Measurements from ENCODE around the gene GSC2.
"Not testable (repeated sequence)": the region's sequence is repeated elsewhere in the genome, so short reads cannot be mapped to it uniquely, and the experiment has no call there.

The GSC2 gene

DNA sequence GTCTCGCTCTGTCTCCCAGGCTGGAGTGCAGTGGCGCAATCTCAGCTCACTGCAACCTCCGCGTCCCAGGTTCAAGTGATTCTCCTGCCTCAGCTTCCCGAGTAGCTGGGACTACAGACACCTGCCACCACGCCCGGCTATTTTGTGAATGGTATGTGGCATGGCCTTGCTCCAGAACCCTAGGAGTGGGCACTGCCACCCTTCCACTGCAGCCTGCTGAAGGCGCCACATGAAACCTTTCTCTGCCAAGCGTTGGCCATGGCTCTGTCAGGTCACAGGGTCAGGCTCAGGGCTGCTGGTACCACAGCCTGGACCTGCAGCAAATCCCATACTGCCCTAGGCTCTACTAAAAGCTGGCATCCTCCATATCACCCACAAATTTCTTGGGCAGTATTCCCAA is 6.0 kb upstream of the GSC2 start:
- not testable (repeated sequence) for DNase-seq (ENCODE audit: low read depth in 4 of 4, low spot score in 1 of 4)

GRCh38 chr22:19152942-19153883 is 3.1 kb upstream of the GSC2 start:
- no peak for DNase-seq (ENCODE audit: low read depth in 4 of 4, low spot score in 1 of 4)

- no peak for DNase-seq (ENCODE audit: low read depth in 4 of 4, low spot score in 1 of 4)
Observed at GRCh38 chr22:19151329-19152191, 1.5 kb upstream of the GSC2 start.

GRCh38 chr22:19150482-19151328 is 613 bp upstream of the GSC2 start:
- DNase-seq (ENCODE audit: low read depth in 4 of 4, low spot score in 1 of 4) = no peak

DNA sequence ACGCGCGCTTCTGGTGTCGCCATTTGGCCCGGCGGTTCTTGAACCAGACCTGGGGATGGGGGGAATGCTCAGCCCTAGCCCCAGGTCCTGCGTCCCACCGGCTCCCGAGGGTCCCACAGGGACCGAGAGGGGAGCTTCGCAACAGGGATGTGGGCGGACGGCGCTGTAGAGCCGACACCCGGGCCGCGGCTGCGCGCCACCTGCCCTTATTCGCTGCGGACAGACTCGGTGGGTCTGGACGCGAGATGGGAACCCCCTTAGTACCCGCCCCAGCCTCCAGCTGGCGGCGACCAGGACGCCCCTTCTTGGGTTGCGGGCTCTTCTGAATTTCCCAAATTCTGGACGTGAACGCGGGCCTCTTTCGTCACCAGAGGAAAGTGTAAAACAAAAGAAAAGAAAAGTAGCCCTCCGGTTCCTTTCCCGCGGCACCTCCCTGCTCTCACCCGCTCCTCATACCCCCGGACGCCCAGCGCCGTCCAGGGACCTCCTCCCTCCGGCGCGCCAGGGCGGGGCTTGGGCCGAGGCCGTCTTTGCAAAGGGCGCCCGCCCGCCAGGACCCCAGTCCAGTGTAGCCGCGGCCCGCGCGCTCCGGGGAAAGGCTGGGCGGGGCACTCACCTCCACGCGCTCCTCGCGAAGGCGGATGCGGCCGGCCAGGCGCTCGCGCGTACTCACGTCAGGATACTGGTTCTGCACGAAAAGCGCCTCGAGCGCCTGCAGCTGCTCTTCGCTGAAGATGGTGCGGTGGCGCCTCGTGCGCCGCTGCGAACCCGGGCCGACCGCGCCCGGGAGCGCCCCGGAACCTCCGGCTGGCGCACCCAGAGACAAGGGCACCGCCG is 827 bp downstream of the GSC2 start:
- no peak for DNase-seq (ENCODE audit: low read depth in 4 of 4, low spot score in 1 of 4)

DNA sequence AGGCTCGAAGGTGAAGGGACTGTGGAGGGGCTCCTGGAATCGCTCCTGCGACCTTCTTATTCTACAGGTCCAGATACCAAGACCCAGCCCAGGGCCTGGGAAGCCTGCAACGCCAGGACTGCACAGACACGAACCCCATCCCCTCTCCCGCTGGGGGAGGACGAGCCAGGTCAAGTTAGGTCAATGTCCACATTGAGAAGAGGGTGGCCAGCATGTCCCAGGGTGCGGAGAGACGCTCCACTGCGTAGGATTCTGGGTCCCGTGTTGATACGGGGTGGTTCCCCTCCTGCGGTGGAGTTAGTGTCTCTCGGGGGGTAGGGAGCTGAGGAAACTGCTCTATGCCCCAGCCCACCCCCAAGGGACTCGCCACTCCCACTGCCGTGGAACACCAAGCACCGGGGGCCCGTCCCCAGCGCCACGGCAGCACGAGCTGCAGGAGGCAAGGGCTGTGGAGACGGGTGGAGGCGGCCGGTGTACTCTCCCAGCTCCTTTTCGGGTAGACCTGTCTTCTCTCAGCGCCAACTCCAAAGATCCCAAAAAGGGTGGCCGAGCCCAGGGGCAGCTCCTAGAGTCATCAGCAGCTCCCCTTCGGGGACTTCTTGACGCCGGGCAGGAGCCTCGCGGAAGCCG is 1.6 kb downstream of the GSC2 start:
- DNase-seq (ENCODE audit: low read depth in 4 of 4, low spot score in 1 of 4) = no peak

DNA sequence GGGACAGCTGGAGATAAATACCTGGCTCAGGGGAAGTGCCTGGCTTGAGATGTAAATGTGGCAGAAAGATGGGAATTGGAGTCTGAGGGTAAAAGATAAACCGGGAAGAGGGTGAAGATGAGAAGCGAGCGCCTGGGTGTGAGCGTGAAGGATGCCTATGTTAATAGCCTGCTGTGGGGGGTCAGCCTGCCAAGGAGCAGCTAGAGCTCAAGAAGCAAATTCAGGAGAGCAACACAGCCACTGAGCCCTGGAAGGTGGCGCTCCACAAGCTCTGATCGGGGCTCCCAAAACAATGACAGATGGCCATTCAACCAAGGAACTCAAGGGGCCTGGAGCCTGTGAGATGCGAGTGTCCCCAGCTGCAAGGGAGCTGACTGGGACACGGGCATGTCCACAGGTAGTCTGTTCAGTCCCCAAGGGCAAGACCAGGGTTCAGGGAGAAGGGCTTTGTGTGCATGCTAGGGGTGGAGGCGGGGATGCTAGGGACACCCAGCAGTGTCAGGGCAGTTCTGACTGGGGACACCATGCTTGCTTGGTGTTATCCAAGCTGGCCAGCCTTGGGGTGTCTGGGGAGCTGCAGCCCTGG is 2.8 kb downstream of the GSC2 start:
- DNase-seq (ENCODE audit: low read depth in 4 of 4, low spot score in 1 of 4) = no peak

GRCh38 chr22:19146215-19146968 is 3.7 kb downstream of the GSC2 start:
- no peak for DNase-seq (ENCODE audit: low read depth in 4 of 4, low spot score in 1 of 4)

DNA sequence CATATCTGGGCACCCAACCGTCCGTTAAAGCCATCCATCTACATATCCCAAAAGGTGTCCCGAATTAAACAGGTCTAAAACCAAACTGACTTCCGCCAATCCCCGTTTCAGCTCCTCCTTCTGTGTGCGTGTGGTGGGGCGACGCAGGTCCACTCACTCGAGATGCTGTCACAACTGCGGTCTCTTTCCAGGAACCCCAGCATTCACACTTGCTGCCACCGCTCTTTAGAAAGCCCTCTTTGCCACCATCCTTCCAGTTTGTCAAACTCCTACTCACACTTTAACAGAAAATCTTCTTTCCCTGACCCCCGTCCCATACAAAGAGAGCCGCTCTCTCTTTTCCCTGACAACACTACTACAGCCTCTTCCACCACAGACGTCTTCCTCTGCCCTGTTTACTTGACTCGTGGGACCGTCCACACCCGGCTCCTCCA is 6.1 kb downstream of the GSC2 start:
- no peak for DNase-seq (ENCODE audit: low read depth in 4 of 4, low spot score in 1 of 4)

DNA sequence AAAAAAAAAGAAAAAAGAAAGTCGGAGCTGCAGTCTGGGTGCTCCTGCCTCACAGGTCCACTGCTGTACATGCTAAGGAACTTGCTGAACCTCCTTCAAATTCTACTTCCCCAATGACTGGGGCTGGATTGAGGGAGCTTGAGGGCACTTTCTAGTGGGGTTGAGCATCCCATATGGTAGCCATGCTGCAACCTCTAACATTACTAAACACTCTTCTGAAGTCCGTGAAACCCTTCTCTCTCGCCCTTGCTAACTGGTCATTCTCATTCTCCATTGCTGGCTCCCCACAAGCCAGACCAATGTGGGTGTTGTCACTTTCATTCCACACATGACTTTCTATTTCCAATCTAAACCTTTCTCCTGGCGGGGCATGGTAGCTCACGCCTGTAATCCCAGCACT is 6.9 kb downstream of the GSC2 start:
- DNase-seq (ENCODE audit: low read depth in 4 of 4, low spot score in 1 of 4) = no peak

DNA sequence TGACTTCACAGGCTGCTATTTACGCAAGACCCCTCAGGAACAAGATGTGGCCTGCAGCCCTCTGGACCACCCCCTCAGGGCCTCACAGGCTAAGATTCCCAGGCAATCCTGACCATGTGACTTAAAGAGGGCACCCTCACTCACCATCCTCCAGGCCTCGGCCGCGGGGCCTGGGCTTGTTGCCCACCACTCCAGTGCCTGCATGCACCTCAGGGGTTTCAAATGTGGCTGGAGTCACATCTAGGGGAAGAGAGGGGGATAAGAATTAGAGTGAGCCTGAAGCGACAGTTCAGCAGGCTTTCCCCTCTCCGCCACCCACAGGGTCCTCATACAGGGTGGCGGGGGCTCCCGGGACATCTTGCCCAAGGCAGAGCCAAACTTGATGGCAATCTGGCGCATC is 7.7 kb downstream of the GSC2 start:
- DNase-seq (ENCODE audit: low read depth in 4 of 4, low spot score in 1 of 4) = no peak

GRCh38 chr22:19139974-19140373 is 10.1 kb downstream of the GSC2 start:
- DNase-seq (ENCODE audit: low read depth in 4 of 4, low spot score in 1 of 4) = no peak

- no peak for DNase-seq (ENCODE audit: low read depth in 4 of 4, low spot score in 1 of 4)
Observed at GRCh38 chr22:19139001-19139356, 11.1 kb downstream of the GSC2 start.

- no peak for DNase-seq (ENCODE audit: low read depth in 4 of 4, low spot score in 1 of 4)
Observed at GRCh38 chr22:19138217-19139000, 11.7 kb downstream of the GSC2 start.

GRCh38 chr22:19137384-19138216 is 12.5 kb downstream of the GSC2 start:
- DNase-seq (ENCODE audit: low read depth in 4 of 4, low spot score in 1 of 4) = no peak

DNA sequence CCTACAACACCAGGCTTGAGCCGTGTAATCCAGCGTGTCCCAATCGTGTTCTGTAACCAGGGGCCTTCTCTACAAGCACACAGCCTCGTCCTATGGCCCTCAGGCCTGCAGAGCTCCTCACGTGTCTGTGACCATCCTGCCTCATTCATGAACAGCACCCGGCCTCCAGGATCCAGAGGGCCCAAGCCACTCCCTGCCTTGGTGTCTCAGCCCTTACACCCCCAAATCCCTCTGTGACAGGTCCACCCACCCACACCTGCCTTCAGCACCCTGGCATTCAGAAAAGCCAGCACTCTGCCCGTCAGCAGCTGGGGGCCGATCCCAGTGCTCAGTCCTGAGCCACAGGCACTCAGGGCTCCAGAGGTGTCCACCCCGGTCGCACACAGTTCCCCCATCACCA is 13.2 kb downstream of the GSC2 start:
- no peak for DNase-seq (ENCODE audit: low read depth in 4 of 4, low spot score in 1 of 4)

DNA sequence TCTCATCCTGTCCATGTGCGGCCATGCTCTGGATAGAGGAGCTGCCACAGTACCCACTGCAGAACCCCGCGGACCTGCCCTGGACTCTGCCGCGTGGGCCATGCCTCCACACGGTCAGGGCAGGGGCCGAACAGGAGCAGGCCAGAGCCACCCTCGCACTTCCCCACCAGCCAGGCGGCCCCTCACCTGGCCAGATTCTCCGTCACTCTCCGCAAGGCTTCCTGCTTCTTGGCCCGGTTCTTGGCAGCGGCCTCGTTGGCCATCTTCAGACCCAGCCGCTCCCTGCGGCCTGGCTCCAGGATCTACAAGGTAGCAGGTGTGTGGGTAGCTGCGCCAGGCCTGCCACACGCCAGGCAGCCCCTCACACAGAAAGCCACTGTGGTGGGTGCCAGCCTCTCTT is 15.2 kb downstream of the GSC2 start:
- no peak for DNase-seq (ENCODE audit: low read depth in 4 of 4, low spot score in 1 of 4)
